Cardiac fibroblast (primary cell): ENCODE data around the gene RPS14.

Experiments
- DNase-seq, 2 donors: peaks; one replicate each; pipeline versions ENCODE4 v3.0.0 to v3.0.0-alpha.2; 2010; ENCODE audit warnings: low read depth in 2 of 2
- H3K4me3 ChIP-seq, 2 donors: replicated peaks in 1 of 2; 1 replicate in 1 of 2; 2 replicates in 1 of 2; pipeline ENCODE4 v1.5.1; 2011; ENCODE audit warnings: low read depth in 2 of 2, low read length in 2 of 2, mild to moderate bottlenecking in 2 of 2, moderate library complexity in 1 of 2
- TF ChIP-seq, protein P1 (sequence below): IDR thresholded peaks from one replicate; pipeline ENCODE4 v1.5.1; 2011; ENCODE audit warnings: low read depth, mild to moderate bottlenecking, low read length, inconsistent platforms

RPS14 gene

DNA sequence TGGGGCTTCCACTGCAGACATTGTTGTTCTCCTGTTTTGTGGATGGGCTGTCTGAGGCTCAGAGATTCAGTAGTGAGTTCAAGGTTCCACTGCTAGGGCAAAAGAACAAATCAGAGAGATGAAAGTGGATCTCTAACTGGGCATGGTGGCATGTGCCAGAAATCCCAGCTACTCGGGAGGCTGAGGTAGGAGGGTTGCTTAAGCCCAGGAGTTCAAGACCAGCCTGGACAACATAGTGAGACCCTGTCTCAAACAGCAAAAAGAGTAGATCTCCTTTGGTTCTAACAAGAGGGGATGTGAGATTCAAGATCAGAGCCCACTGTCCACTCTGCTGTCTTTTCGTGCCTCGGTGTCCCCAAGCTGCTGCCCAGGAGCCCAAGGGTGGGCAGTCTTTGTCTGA is 46.6 kb upstream of the RPS14 start:
- DNase-seq: no peak
- TF ChIP-seq, protein P1, sequence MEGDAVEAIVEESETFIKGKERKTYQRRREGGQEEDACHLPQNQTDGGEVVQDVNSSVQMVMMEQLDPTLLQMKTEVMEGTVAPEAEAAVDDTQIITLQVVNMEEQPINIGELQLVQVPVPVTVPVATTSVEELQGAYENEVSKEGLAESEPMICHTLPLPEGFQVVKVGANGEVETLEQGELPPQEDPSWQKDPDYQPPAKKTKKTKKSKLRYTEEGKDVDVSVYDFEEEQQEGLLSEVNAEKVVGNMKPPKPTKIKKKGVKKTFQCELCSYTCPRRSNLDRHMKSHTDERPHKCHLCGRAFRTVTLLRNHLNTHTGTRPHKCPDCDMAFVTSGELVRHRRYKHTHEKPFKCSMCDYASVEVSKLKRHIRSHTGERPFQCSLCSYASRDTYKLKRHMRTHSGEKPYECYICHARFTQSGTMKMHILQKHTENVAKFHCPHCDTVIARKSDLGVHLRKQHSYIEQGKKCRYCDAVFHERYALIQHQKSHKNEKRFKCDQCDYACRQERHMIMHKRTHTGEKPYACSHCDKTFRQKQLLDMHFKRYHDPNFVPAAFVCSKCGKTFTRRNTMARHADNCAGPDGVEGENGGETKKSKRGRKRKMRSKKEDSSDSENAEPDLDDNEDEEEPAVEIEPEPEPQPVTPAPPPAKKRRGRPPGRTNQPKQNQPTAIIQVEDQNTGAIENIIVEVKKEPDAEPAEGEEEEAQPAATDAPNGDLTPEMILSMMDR: no peak
- no peak overlapping the region for H3K4me3 ChIP-seq

DNA sequence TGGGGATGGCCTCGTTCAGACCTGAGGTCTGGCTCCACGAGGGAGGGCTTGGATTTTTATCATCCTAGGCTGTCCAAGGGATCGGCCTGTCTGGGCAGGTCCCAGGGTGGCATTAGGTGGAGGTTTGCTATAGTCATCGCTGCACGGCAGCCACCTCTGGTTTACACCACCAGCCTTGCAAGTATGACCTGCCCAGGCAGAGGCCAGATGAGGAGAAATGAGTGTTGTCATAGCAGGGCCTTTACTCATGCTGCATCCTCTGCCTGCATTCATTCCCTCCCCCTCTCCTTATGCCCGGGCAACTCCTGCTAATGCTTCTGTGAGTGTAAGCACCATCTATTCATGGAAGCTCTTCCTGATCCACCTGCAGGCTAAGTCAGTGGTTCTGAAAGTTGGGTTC is 43.1 kb upstream of the RPS14 start:
- DNase-seq: peak in 1 of 2 donors; percentile 83
- TF ChIP-seq, protein P1: no peak
- H3K4me3 ChIP-seq: no peak overlapping the region

GRCh38 chr5:150491876-150492275 is 42.3 kb upstream of the RPS14 start:
- TF ChIP-seq, protein P1: no peak
- H3K4me3 ChIP-seq: no peak overlapping the region
- DNase-seq: no peak

- TF ChIP-seq, protein P1: no peak
- DNase-seq: no peak
- H3K4me3 ChIP-seq: no peak overlapping the region
Observed at GRCh38 chr5:150490754-150491153, 41.2 kb upstream of the RPS14 start.

GRCh38 chr5:150490296-150490669 is 40.7 kb upstream of the RPS14 start:
- TF ChIP-seq, protein P1: no peak
- H3K4me3 ChIP-seq: no peak overlapping the region
- DNase-seq: no peak

GRCh38 chr5:150489360-150490295 is 40.1 kb upstream of the RPS14 start:
- DNase-seq: peak in 1 of 2 donors; percentile 59
- TF ChIP-seq, protein P1: no peak
- H3K4me3 ChIP-seq: peak overlapping the region; percentile 3 to 97
